HCT116 (cell line): ENCODE measurements around the gene SUPT20HL1. TPM values are rescaled to one million over a fixed set of nuclear protein-coding genes. Genes with fewer than 3 reads are reported as not detected.
"Not testable (repeated sequence)": the region's sequence is repeated elsewhere in the genome, so short reads cannot be mapped to it uniquely, and the experiment has no call there.

Experiments used
- ATAC-seq: fragments of 200-7000 bp; cut with Tn5 transposase; 2 replicates; pipeline ENCODE4 v1.9.1; 2020; ENCODE audit warnings: mild to moderate bottlenecking, moderate library complexity
- BruUV-seq: library from RNA; stranded (reverse); fragments of 400-500 nt; replicated peaks from 2 replicates; lab custom pipeline; 2021; lab: Mats Ljungman, UMichigan
- CTCF ChIA-PET: fragments of 300-600 bp; sonication (Branson Sonifier 250); formaldehyde crosslinking; loops from one replicate; lab custom pipeline; 2021; ENCODE audit warnings: antibody characterized with exemption; lab: Charles Lee
- POLR2A ChIA-PET: fragments of 300-600, 350-600 bp; sonication (Branson Sonifier 250); formaldehyde crosslinking; loops from one replicate; lab custom pipeline; 2021; ENCODE audit warnings: antibody characterized with exemption; lab: Charles Lee
- RAD21 ChIA-PET, 2 experiments: fragments of 300-600 bp; sonication (Branson Sonifier 250); formaldehyde crosslinking; loops; one replicate each; lab custom pipeline; 2023; ENCODE audit warnings: low total read pairs in 2 of 2; ENCODE audit not compliant: uncharacterized antibody in 2 of 2, unreplicated experiment in 2 of 2, low non-redundant PET in 1 of 2; lab: Charles Lee
- DNase-seq: peaks from one replicate; pipeline ENCODE4 v3.0.0-alpha.2; 2010; ENCODE audit warnings: low read depth, low spot score
- H2AFZ ChIP-seq: fragments of 200-600 bp; shearing (Covaris generic), sonication (generic); 2 replicates; pipeline ENCODE4 v1.6.1; 2017; ENCODE audit warnings: low read depth, mixed run types, mixed read lengths, antibody characterized with exemption, low read length; ENCODE audit not compliant: poor library complexity, severe bottlenecking
- H3K27ac ChIP-seq: 2 replicates; pipeline ENCODE4 v1.5.1; 2012; ENCODE audit warnings: low read depth, low read length
- H3K27me3 ChIP-seq: fragments of 200-600 bp; sonication (generic); 2 replicates; pipeline ENCODE4 v1.6.1; 2016; ENCODE audit warnings: mixed run types, low read length, mixed read lengths; ENCODE audit not compliant: insufficient read depth
- H3K36me3 ChIP-seq, 2 experiments: fragments of 200-500 bp in 1 of 2; fragments of 200-600 bp in 1 of 2; sonication (Bioruptor generic) in 1 of 2; sonication (generic) in 1 of 2; 2 replicates each; pipeline versions ENCODE4 v1.5.1 to v1.6.1; 2014 to 2016; ENCODE audit warnings: low read length in 2 of 2, inconsistent platforms in 1 of 2, mixed read lengths in 1 of 2, mixed run types in 1 of 2; ENCODE audit not compliant: insufficient read depth in 2 of 2, control insufficient read depth in 1 of 2
- H3K4me1 ChIP-seq, 2 experiments: fragments of 200-600 bp in 1 of 2; sonication (generic) in 1 of 2; 2 replicates each; pipeline versions ENCODE4 v1.5.1 to v1.6.1; 2012 to 2017; ENCODE audit warnings: low read length in 2 of 2, inconsistent platforms in 1 of 2, mild to moderate bottlenecking in 1 of 2, mixed read lengths in 1 of 2, mixed run types in 1 of 2, moderate library complexity in 1 of 2; ENCODE audit not compliant: insufficient read depth in 2 of 2, control insufficient read depth in 1 of 2
- H3K4me2 ChIP-seq: fragments of 200-600 bp; sonication (generic); 2 replicates; pipeline ENCODE4 v1.6.1; 2017; ENCODE audit warnings: mixed run types, low read length, mixed read lengths
- H3K4me3 ChIP-seq, 2 experiments: fragments of 200-600 bp in 1 of 2; sonication (generic) in 1 of 2; replicated peaks in 1 of 2; 2 replicates each; pipeline ENCODE4 v1.5.1; 2011 to 2016; ENCODE audit warnings: low read length in 2 of 2, control low read depth in 1 of 2, low read depth in 1 of 2, mild to moderate bottlenecking in 1 of 2, mixed read lengths in 1 of 2, mixed run types in 1 of 2
- H3K79me2 ChIP-seq: fragments of 200-600 bp; sonication (generic); 2 replicates; pipeline ENCODE4 v1.6.1; 2017; ENCODE audit warnings: mild to moderate bottlenecking, mixed run types, low read length, moderate library complexity, mixed read lengths; ENCODE audit not compliant: insufficient read depth
- H3K9ac ChIP-seq: fragments of 200-600 bp; sonication (generic); 2 replicates; pipeline ENCODE4 v1.6.1; 2016; ENCODE audit warnings: low read length, mixed read lengths
- H3K9me2 ChIP-seq: fragments of 200-600 bp; sonication (generic), shearing (Covaris generic); 2 replicates; pipeline ENCODE4 v1.6.1; 2017; ENCODE audit warnings: mixed run types, mild to moderate bottlenecking, moderate library complexity; ENCODE audit not compliant: insufficient read depth
- H3K9me3 ChIP-seq, 2 experiments: fragments of 200-500 bp in 1 of 2; fragments of 200-600 bp in 1 of 2; sonication (Bioruptor generic) in 1 of 2; sonication (generic) in 1 of 2; 2 replicates each; pipeline ENCODE4 v1.6.1; 2014 to 2017; ENCODE audit warnings: low read length in 2 of 2, mixed read lengths in 2 of 2, inconsistent platforms in 1 of 2, low read depth in 1 of 2, mild to moderate bottlenecking in 1 of 2, mixed run types in 1 of 2, moderate library complexity in 1 of 2; ENCODE audit not compliant: control insufficient read depth in 1 of 2, insufficient read depth in 1 of 2
- H4K20me1 ChIP-seq: fragments of 200-600 bp; sonication (generic), shearing (Covaris generic); 2 replicates; pipeline ENCODE4 v1.6.1; 2017; ENCODE audit warnings: mixed run types, mild to moderate bottlenecking, moderate library complexity; ENCODE audit not compliant: insufficient read depth
- ELF1 ChIP-seq: IDR thresholded peaks from 2 replicates; pipeline ENCODE4 v1.6.1; 2012; ENCODE audit warnings: low read depth, borderline replicate concordance
- SIN3A ChIP-seq: IDR thresholded peaks from 2 replicates; pipeline ENCODE4 v1.6.1; 2012; ENCODE audit warnings: low read depth
- intact Hi-C: fragments of 100-400 bp; cut with micrococcal nuclease; formaldehyde crosslinking; loops from 2 replicates; pipeline ENCODE4 v1.10.0; 2022
- total RNA-seq: library from RNA; stranded (reverse); gene quantifications from one replicate; pipeline ENCODE4 v1.2.1, GENCODE V29; 2021; ENCODE audit not compliant: unreplicated experiment
- TF ChIP-seq, protein P1 (sequence below): IDR thresholded peaks from 2 replicates; pipeline ENCODE4 v1.6.1; 2011; ENCODE audit warnings: mild to moderate bottlenecking, low read length, moderate library complexity; ENCODE audit not compliant: insufficient replicate concordance; ENCODE audit errors: extremely low read depth
- TF ChIP-seq, protein P2 (sequence below): IDR thresholded peaks from 2 replicates; pipeline ENCODE4 v1.6.1; 2012

Gene SUPT20HL1
- total RNA-seq, 1 experiment from 2014 or later, result not detected

DNA sequence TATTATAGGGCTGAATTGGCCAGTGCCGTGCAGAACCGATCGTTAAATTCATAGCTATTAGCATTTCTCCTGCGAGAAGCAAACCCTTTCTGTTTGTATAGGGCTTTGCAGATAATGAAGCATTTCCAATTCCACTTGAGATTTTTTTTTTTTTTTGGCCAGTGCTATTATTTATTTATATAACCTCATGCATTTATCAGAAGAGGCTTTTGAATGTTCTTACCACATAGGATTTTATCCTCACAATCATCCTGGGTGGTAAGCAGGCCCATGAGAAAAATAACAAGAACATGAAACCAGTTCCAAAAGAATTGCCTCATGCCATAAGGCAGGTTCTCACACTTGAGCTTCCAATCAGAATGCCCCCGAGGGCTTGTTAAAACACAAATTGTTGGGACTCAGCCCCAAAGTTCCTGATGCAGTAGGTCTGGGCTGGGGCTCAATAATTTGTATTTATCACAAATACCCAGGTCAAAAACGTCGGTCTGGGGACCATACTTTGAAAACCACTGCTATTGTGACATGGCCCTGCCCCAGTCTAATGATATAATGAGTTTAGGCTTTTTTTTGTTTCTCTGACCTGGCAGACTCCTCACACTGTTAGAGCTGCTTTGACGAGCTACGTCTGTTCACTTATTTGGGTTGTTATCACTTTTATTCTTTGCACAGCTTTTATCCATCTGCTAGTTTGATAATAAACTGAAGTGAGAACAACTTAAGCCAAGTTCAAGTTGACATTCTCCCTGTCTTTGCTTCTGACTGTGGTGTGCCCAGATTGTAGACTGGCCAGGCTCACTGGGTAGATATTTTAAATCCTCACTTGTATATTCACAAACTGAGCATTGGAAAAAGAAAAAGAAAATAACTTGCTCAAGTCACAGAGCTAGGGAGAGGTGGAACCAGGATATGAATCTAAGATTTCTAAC is 20.1 kb downstream of the SUPT20HL1 start:
- Histone ChIP-seq H3K9me3 (no peaks in the 10 kb centered on the region), H3K4me3 (no peak overlapping the region), H3K9me2 (no peaks in the 10 kb centered on the region), H3K27ac (no peak overlapping the region), H3K4me2 (no peak overlapping the region), H3K79me2 (no peaks in the 10 kb centered on the region), H2AFZ (no peak overlapping the region), H4K20me1 (no peaks in the 10 kb centered on the region), H3K9ac (no peak overlapping the region), H3K27me3 (peaks cover 7% of the 10 kb centered on the region), H3K4me1 (no peaks in the 10 kb centered on the region), H3K36me3 (no peaks in the 10 kb centered on the region)
- ChIA-PET RAD21 (no interaction called here), POLR2A (no interaction called here), CTCF (interaction anchor here (1.2 kb wide), 1 partner anchor 15 kb away, joined by 5 read pairs; no protein-coding TSS in a partner anchor)
- no peak for ATAC-seq
- DNase-seq, result no peak
- no TSS peak for BruUV-seq
- intact Hi-C loops, result no loop called here
- TF ChIP-seq, protein P1, sequence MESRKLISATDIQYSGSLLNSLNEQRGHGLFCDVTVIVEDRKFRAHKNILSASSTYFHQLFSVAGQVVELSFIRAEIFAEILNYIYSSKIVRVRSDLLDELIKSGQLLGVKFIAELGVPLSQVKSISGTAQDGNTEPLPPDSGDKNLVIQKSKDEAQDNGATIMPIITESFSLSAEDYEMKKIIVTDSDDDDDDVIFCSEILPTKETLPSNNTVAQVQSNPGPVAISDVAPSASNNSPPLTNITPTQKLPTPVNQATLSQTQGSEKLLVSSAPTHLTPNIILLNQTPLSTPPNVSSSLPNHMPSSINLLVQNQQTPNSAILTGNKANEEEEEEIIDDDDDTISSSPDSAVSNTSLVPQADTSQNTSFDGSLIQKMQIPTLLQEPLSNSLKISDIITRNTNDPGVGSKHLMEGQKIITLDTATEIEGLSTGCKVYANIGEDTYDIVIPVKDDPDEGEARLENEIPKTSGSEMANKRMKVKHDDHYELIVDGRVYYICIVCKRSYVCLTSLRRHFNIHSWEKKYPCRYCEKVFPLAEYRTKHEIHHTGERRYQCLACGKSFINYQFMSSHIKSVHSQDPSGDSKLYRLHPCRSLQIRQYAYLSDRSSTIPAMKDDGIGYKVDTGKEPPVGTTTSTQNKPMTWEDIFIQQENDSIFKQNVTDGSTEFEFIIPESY, result no peak
- TF ChIP-seq, protein P2, sequence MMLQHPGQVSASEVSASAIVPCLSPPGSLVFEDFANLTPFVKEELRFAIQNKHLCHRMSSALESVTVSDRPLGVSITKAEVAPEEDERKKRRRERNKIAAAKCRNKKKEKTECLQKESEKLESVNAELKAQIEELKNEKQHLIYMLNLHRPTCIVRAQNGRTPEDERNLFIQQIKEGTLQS, result no peak
- TF ChIP-seq ELF1, result no peak
- no peak for TF ChIP-seq SIN3A

DNA sequence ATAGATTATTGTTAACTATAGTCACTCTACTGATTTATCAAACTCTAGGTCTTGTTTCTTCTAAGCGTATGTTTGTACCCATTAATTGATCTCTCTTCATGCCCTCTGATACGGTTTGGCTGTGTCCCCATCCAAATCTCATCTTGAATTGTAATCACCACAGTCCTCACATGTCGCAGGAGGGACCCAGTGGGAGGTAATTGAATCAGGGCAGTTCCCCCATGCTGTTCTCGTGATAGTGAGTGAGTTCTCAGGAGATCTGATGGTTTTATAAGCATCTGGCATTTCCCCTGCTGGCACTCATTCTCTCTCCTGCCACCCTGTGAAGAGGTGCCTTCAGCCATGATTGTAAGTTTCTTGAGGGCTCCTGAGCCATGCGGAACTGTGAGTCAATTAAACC is 21.9 kb downstream of the SUPT20HL1 start:
- RAD21 ChIA-PET, ATAC-seq, H3K27me3 ChIP-seq, H3K4me2 ChIP-seq, H3K36me3 ChIP-seq, BruUV-seq, H2AFZ ChIP-seq, H3K9me2 ChIP-seq, H3K4me3 ChIP-seq, H3K9me3 ChIP-seq, DNase-seq, H4K20me1 ChIP-seq, H3K4me1 ChIP-seq, H3K79me2 ChIP-seq, H3K27ac ChIP-seq, CTCF ChIA-PET, POLR2A ChIA-PET, intact Hi-C loops, H3K9ac ChIP-seq: not testable (repeated sequence)
